GM21390 (cell line): ENCODE data around the gene PCYT2.
"Not testable (repeated sequence)": the region's sequence is repeated elsewhere in the genome, so short reads cannot be mapped to it uniquely, and the experiment has no call there.

Experiments
- ATAC-seq: cut with Tn5 transposase; IDR thresholded peaks from one replicate; pipeline ENCODE4 v1.9.1; 2021; ENCODE audit not compliant: unreplicated experiment

PCYT2 gene

DNA sequence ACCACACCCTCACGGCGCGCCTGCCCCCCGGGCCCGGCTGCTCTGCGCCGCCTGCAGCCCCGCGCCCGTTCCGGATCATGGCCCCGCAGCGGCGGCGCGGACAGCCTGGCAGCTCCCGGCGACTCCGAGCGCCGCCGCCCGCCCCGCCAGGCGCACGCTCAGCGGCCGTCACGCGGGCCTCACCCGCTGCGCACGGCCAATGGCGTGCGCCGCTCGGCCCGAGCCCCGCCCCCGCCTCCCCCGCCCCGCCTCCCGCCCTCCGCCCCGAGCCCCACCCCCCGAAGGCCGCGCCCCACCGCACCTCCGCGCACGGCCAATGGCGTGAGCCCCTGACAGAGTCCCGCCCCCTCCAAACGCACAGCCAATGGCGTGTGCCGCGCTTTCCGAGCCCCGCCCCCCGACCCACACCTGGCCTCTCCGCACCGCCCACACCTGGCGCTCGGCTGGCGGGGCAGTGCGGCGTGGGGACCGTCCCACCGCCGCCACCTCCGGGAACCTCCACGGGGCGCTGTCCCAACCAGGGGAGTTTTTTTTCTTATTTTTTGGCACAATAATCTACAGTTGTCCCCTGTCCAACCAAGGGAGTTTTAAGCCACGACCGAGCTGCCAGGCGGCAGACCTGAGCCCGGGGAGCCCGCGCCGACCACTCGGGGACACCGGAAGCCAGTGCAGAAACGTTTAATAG is at the start of gene PCYT2:
TSS of gene PCYT2 (minus strand) at position 123 of the 685 bp plus-strand sequence. CDS start at position 79, 44 bp downstream.
- peak; percentile 67 for ATAC-seq

DNA sequence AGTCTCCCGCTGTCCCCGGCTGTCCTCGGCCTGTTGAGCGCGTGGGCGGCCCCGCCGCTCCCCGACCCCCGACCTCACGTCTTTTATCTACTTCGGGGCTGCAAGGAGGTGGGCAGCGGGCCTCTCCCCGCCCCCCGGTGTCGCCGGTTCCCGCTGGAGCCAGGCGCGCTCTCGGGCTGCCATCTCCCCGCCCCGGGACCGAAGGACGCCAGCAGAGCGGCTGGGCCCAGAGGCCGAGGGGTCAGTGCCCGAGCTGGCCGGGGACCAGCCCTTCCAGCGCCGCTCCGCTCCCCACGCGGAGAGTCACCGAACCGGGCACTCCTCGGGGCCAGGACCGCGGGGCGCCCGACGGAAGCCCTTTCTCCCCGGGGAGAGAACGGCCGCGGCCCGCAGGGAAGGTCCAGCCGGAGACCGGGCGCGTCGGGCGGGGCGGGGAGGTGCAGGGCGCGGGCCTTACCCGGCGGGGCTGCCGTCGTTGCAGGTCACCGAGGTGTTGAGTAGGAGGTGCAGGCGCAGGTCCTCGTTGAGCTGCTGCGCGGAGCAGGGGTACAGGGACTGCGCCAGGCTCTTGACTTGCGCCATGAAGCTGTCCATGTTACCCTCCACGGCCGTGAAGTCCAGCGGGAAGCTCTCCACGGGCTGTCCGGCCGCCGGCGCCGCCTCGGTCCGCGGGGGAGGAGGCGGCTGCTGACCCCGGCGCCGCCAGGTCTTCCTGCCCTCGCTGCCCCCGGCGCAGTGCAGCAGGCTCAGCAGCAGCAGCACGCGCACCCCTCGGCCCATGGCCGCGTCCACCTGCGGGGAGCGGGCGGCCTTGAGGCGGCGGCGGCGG is 49.1 kb upstream of the PCYT2 start:
- no peak for ATAC-seq

DNA sequence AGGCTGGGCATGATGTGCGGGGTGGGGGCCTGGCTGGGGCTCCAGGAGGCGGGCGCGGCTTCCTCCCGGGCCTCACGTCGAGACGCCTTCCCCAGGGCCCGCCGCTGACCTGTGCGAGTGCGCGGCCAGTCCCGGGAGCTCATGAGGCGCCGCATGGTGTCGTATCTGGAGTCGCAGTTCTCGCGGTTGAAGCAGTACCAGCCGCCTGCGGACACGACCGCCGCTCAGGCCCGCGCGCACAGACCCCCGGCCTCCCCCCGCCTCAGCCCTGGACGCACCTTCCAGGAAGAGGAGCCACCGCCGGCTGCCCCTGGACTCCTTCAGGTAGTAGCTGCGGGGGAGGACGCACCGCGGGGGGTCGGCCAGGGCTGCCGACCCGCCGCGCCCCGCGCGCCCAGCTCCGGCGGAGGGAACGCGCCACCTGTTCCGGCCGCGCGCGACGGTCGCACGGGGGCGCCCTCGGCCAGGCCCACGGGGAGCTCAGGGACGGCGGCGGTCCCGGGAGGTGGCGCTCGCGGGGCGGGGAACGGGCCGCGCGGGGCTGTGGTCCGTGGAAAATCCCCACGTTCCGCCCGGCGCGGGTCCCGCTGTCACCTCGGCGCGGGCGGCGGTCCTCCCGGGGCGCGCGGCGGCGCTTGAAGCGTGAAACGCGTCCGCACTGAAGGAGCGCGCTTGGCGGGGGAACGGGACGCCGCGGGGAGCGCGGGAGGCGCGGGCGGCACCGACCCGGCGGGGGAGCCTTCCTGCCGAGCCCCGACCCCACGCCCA is 48.3 kb upstream of the PCYT2 start:
- no peak for ATAC-seq

DNA sequence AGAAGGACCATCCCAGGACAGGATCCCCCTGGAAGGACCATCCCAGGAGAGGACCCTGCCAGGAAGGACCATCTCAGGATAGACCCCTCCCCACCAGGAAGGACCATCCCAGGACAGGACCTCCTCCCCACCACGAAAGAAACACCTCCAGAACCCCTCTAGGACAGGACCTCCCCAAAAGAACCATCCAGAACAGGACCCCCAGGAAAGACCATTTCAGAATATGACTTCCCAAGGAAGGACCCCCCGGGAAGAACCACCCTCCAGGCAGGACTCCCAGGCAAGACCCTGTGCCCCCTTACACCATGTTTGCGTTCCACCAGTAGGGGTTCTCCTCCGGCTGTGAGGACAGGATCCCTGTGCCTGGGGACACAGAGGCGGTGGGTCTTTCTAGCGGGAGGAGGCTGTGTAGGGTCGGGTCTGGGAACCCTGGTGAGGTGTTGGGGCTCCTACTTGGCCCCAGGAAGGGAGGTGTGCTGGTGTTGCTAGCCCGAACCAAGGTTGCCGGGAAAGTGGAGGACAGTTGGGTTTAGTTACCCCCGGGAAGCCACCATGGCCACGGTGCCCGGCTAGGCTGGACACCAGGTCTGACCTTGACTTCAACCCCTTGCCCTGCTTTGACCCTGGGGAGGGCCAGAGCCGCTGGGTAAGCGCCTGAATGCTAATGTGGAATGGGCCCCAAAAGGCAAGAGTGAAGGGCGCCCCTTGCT is 47.6 kb upstream of the PCYT2 start:
- ATAC-seq: no peak

- no peak for ATAC-seq
Observed at GRCh38 chr17:81957691-81958432, 46.7 kb upstream of the PCYT2 start.

- no peak for ATAC-seq
Observed at GRCh38 chr17:81956607-81957589, 45.7 kb upstream of the PCYT2 start.

DNA sequence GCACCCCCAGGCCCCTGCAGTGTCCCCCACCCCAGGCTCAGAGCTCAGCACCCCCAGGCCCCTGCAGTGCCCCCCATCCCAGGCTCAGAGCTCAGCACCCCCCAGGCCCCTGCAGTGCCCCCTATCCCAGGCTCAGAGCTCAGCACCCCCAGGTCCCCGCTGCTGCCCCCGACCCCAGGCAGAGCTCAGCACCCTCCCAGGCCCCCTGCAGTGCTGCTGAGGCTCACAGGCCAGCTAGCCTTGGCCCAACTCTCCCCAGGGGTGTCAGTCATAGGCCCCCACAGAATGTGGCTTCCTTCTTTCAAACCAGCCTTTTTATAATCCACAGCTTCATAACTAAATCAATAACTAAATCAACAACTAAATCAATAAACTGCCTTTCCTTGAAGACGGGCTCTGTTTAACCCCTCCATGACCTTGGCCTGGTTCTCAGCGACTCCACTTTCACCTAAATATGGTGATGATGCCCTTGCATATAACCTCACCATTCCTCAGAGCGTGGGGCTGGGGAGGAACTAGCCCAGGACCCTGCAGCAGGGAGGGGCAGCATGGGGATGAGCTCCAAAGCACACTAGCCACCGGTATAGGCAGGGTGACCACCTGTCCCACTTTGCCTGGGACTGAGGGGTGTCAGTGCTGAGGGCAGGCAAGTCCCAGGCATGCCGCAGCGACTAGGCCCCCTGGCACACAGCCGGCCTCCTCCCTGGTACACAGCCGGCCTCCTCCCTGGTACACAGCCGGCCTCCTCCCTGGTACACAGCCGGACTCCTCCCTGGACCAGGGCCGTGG is 44.8 kb upstream of the PCYT2 start:
- ATAC-seq: no peak

DNA sequence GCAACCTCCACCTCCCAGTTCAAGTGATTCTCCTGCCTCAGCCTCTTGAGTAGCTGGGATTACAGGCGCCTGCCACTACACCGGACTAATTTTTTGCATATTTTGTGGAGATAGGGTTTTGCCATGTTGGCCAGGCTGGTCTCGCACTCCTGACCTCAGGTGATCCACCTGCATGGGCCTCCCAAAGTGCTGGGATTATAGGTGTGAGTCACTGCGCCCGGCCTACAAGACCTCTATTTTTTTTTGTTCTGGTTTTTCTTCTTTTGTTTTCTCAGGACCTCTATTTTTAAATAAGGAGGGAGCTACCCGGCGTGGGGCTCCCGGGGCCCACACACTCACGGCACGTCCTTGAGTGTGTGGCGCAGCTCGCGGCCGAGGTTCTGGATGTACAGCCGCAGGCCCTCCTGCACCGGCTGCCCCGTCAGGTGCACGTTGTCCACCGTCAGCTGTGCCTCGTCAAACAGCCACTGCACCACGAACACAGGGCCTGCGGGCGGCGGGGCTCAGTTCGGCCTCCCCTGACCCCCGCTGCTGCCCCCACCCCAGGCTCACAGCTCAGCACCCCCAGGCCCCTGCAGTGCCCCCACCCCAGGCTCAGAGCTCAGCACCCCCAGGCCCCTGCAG is 44.0 kb upstream of the PCYT2 start:
- no peak for ATAC-seq

GRCh38 chr17:81954131-81955057 is 43.2 kb upstream of the PCYT2 start:
- ATAC-seq: no peak

- not testable (repeated sequence) for ATAC-seq
Observed at GRCh38 chr17:81953443-81953842, 42.2 kb upstream of the PCYT2 start.

- no peak for ATAC-seq
Observed at GRCh38 chr17:81952792-81953228, 41.6 kb upstream of the PCYT2 start.

DNA sequence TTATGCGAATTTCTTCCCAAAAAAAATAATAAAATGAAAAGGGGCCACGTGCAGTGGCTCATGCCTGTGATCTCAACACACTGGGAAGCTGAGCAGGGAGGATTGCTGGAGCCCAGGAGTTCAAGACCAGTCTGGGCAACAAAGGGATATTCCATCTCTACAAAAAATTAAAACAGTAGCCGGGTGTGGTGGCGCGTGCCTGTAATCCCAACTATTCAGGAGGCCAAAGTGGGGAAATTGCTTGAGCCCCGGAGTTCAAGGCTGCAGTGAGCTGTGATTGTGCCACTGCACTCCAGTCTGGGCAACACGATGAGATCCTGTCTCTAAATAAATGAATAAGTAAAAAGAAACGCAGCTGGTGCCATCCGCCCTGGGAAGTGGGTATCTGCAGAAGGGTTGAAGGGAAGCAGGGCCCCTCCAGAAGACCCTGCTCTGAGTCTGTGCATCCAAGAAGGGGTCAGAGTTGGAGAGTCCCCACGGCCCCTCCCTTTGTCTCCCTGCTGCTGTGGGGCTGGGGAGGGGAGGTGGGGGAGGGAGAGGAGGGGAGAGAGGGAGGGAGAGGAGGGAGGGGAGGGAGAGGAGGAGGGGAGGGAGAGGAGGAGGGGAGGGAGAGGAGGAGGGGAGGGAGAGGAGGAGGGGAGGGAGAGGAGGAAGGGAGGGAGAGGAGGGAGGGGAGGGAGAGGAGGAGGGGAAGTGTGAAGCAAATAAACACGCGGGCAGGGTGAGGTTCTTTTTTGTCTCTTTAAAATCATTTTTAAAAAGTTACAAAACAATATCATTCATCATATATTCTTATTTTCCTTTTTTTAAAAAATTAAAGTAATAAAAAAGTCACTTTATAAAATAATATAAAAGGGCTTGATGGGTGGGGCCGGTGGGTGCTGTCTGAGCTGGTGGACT is 40.8 kb upstream of the PCYT2 start:
- ATAC-seq: no peak

GRCh38 chr17:81950501-81950900 is 39.3 kb upstream of the PCYT2 start:
- no peak for ATAC-seq

DNA sequence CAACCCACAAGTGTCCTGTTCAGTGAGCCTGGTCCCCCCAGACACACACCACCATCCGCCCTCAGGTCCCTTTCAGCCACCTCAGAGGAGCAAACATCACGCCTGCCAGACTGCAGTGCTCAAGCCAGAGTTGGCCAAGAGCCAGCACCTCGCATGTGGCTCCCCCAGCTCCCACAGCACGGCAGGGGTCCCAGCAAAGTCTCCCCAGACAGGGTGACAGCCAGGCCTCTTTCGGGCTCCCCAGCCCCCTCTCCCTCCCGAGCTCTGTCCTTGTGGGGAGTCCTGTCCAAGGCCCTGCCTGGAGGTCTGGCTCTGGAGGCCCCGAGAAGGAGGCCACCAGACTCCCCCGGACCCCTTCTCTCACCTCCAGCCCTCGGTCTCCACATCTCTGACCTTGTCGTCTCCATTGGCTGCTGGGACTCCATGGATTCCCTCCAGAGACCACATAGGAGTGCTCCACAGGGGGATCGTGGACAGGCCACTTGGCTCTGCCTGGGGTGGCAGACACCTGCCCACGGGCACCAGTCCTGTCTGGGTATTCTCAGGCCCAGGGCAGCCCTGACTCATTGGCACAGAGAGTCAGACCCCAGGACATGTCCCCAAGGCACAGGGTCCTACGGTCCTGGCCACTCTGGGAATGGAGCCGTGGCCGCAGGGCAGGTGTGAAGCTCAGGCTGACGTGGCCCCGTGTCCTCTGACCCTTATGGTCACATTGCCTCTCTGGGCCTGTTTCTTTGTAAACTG is 37.6 kb upstream of the PCYT2 start:
- no peak for ATAC-seq

DNA sequence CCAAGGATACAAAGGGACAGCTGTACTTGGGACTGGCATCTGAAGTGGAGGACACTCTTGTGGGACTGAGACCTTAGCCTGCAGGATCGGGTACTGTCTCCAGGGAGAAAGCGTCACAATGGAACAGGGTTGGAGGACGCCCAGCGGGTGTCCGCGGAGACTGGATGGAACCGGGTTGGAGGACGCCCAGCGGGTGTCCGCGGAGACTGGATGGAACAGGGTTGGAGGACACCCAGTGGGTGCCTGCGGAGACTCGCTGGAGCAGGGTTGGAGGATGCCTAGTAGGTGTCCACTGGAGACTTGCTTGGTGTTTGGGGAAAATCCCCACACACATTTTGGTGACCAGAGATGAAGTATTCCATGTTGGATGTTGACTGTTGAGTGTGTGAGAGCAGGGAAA is 36.0 kb upstream of the PCYT2 start, which contains the start of gene MYADML2:
TSS of gene MYADML2 (minus strand) at position 45 of the 400 bp plus-strand sequence. CDS start 5,492 bp downstream, outside the sequence.
- ATAC-seq: no peak
